ENCODE data around the gene FOXP1. TPM values are rescaled to one million over a fixed set of nuclear protein-coding genes. Genes with fewer than 3 reads are reported as not detected.
A peak's percentile ranks its signal among the peaks of the same experiment; 100 is the strongest.

Gene FOXP1
- total and polyA plus RNA-seq, 2 of the 13 experiments (the other 11 are each of a cell fraction or from before 2014, with no cell fraction given): 40.4 to 59.0 TPM

GRCh38 chr3:71060536-71060935 lies 523.0 kb downstream of the FOXP1 start (continued):
- TF ChIP-seq ZNF142 (CRISPR knock-in tag; IDR thresholded peaks at IDR 0.05): no peak
- TF ChIP-seq, protein P1, sequence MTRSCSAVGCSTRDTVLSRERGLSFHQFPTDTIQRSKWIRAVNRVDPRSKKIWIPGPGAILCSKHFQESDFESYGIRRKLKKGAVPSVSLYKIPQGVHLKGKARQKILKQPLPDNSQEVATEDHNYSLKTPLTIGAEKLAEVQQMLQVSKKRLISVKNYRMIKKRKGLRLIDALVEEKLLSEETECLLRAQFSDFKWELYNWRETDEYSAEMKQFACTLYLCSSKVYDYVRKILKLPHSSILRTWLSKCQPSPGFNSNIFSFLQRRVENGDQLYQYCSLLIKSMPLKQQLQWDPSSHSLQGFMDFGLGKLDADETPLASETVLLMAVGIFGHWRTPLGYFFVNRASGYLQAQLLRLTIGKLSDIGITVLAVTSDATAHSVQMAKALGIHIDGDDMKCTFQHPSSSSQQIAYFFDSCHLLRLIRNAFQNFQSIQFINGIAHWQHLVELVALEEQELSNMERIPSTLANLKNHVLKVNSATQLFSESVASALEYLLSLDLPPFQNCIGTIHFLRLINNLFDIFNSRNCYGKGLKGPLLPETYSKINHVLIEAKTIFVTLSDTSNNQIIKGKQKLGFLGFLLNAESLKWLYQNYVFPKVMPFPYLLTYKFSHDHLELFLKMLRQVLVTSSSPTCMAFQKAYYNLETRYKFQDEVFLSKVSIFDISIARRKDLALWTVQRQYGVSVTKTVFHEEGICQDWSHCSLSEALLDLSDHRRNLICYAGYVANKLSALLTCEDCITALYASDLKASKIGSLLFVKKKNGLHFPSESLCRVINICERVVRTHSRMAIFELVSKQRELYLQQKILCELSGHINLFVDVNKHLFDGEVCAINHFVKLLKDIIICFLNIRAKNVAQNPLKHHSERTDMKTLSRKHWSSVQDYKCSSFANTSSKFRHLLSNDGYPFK (CRISPR knock-in tag; IDR thresholded peaks at IDR 0.05; ENCODE audit: borderline replicate concordance): no peak
- no peak for TF ChIP-seq ZNF17 (CRISPR knock-in tag; IDR thresholded peaks at IDR 0.05)
- no peak for TF ChIP-seq IRX3 (CRISPR knock-in tag; IDR thresholded peaks at IDR 0.05; ENCODE audit: borderline replicate concordance, low read depth)
- no peak for TF ChIP-seq E2F5 (CRISPR knock-in tag; conservative IDR thresholded peaks at IDR 0.05)
- TF ChIP-seq ZBTB14 (CRISPR knock-in tag; IDR thresholded peaks at IDR 0.05): no peak
- no peak for TF ChIP-seq ZBTB3 (CRISPR knock-in tag; IDR thresholded peaks at IDR 0.05; ENCODE audit: borderline replicate concordance, low read depth)
- no peak for TF ChIP-seq HNRNPK (IDR thresholded peaks at IDR 0.05; ENCODE audit: low read depth, low read length, poor library complexity, severe bottlenecking)
- TF ChIP-seq, protein P2, sequence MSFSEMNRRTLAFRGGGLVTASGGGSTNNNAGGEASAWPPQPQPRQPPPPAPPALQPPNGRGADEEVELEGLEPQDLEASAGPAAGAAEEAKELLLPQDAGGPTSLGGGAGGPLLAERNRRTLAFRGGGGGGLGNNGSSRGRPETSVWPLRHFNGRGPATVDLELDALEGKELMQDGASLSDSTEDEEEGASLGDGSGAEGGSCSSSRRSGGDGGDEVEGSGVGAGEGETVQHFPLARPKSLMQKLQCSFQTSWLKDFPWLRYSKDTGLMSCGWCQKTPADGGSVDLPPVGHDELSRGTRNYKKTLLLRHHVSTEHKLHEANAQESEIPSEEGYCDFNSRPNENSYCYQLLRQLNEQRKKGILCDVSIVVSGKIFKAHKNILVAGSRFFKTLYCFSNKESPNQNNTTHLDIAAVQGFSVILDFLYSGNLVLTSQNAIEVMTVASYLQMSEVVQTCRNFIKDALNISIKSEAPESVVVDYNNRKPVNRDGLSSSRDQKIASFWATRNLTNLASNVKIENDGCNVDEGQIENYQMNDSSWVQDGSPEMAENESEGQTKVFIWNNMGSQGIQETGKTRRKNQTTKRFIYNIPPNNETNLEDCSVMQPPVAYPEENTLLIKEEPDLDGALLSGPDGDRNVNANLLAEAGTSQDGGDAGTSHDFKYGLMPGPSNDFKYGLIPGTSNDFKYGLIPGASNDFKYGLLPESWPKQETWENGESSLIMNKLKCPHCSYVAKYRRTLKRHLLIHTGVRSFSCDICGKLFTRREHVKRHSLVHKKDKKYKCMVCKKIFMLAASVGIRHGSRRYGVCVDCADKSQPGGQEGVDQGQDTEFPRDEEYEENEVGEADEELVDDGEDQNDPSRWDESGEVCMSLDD (CRISPR knock-in tag; IDR thresholded peaks at IDR 0.05; ENCODE audit: borderline replicate concordance): no peak
- TF ChIP-seq NFKBIZ (CRISPR knock-in tag; IDR thresholded peaks at IDR 0.05): peak; percentile 42; the same call in 1 of the 2 replicates
- TF ChIP-seq ZNF225 (CRISPR knock-in tag; IDR thresholded peaks at IDR 0.05): no peak
- no peak for TF ChIP-seq CCAR2 (optimal IDR thresholded peaks at IDR 0.05; ENCODE audit: low read depth, low read length)
- TF ChIP-seq ONECUT2 (CRISPR knock-in tag; IDR thresholded peaks at IDR 0.05): peak; percentile 62
- 0 out of 2 replicates have a peak, but pooled peaks have one; percentile 49 for TF ChIP-seq SP140L (CRISPR knock-in tag; IDR thresholded peaks at IDR 0.05; ENCODE audit: borderline replicate concordance)
- no peak for TF ChIP-seq NFIB (CRISPR knock-in tag; IDR thresholded peaks at IDR 0.05; ENCODE audit: borderline replicate concordance)
- TF ChIP-seq GABPB1 (CRISPR knock-in tag; IDR thresholded peaks at IDR 0.05): no peak
